ENCODE results near the gene MYO9B. TPM values are rescaled to one million over a fixed set of nuclear protein-coding genes. Genes with fewer than 3 reads are reported as not detected.

MYO9B gene
- total RNA-seq, 1 experiment from 2014 or later: 85.4 TPM

DNA sequence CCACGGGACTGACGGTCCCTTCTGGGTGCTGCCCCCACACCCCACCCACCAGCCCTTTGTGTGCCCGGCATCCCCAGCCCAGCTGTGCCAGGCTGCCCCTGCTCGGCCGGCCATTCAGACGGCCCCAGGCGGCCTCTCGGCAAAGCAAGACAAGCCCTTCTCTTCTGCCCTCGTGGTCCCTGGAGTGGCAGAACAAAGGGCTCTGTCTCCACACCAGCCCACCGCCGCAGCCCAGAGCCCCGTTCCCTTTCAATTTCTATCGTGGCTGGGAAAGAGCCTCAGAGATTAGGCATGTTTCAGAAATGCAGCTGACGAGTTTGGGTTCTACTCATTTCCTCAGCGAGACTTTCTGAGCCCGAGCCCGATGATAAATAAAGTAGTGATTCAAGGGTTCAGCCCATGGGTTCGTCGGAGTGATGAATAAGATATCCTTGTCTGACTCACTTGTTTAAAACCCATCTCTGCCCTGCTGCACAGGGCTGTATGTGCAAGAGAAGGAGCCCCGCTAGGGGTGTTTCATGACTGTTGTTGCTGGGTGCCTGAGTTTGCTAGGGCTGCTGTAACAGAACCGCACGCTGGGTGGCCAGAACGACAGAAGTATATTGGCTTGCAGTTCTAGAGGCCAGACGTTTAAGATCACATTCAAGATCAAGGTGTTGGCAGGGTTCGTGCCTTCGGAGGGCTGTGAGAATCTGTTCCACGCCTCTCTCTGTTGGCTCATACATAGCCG is 4.3 kb downstream of the MYO9B start:
- POLR2A ChIA-PET (ENCODE audit: low non-redundant PET): no interaction called here
- intact Hi-C loops (cut with micrococcal nuclease; ENCODE audit: unreplicated experiment): loop anchor here (5.0 kb wide), 2 partner anchors 57 to 453 kb away; partner anchors contain the start of gene MED26
- no peaks in the 10 kb centered on the region for H3K9me3 ChIP-seq (ENCODE audit: low read depth, low read length, poor library complexity, severe bottlenecking)
- no peak overlapping the region for H3K4me3 ChIP-seq (ENCODE audit: low read depth, low read length, poor library complexity, severe bottlenecking)
- no TSS peak for BruUV-seq (replicated peaks)
- H3K27me3 ChIP-seq (replicated peaks; ENCODE audit: insufficient read depth, low read depth, low read length, poor library complexity): no peaks in the 10 kb centered on the region
- H3K36me3 ChIP-seq (ENCODE audit: insufficient read depth, low read length, poor library complexity, severe bottlenecking): no peaks in the 10 kb centered on the region
- TF ChIP-seq EZH2 (IDR thresholded peaks at IDR 0.05; ENCODE audit: borderline replicate concordance, low read depth, low read length, poor library complexity, severe bottlenecking) (no peak), CTCF (conservative IDR thresholded peaks at IDR 0.05; ENCODE audit: low read depth, low read length) (no peak)
- H3K27ac ChIP-seq (ENCODE audit: low read depth, low read length, poor library complexity, severe bottlenecking): peak overlapping the region; percentile 21
- DNase-seq (ENCODE audit: low spot score): peak; percentile 59
- H3K4me1 ChIP-seq (ENCODE audit: insufficient read depth, low read length, poor library complexity, severe bottlenecking): peaks cover 4% of the 10 kb centered on the region
- CTCF ChIA-PET: no interaction called here

DNA sequence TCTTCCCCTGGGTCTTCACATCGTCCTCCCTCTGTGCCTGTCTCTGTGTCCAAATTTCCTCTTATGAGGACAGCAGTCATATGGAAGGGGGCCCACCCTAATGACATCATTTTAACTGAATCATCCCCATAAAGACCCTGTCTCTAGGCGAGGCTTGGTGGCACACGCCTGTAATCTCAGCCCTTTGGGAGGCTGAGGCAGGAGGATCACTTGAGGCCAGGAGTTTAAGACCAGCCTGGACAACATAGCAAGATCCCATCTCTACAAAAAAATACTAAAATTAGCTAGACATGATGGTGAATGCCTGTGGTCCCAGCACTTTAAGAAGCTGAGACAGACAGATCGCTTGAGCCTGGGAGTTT is 4.8 kb downstream of the MYO9B start:
- intact Hi-C loops (cut with micrococcal nuclease; ENCODE audit: unreplicated experiment): no loop called here
- CTCF ChIA-PET: interaction anchor here (0.7 kb wide), 1 partner anchor 71 kb away, joined by 3 read pairs; no protein-coding TSS in a partner anchor
- H3K4me3 ChIP-seq (ENCODE audit: low read depth, low read length, poor library complexity, severe bottlenecking): no peak overlapping the region

More for the DNA sequence above, 4.8 kb downstream of the MYO9B start:
- DNase-seq (ENCODE audit: low spot score): no peak
- no peaks in the 10 kb centered on the region for H3K36me3 ChIP-seq (ENCODE audit: insufficient read depth, low read length, poor library complexity, severe bottlenecking)
- no peaks in the 10 kb centered on the region for H3K27me3 ChIP-seq (replicated peaks; ENCODE audit: insufficient read depth, low read depth, low read length, poor library complexity)
- BruUV-seq (replicated peaks): no TSS peak
- H3K9me3 ChIP-seq (ENCODE audit: low read depth, low read length, poor library complexity, severe bottlenecking): no peaks in the 10 kb centered on the region
- H3K27ac ChIP-seq (ENCODE audit: low read depth, low read length, poor library complexity, severe bottlenecking): no peak overlapping the region
- POLR2A ChIA-PET (ENCODE audit: low non-redundant PET): no interaction called here
- no peak for TF ChIP-seq CTCF (conservative IDR thresholded peaks at IDR 0.05; ENCODE audit: low read depth, low read length)
- no peak for TF ChIP-seq EZH2 (IDR thresholded peaks at IDR 0.05; ENCODE audit: borderline replicate concordance, low read depth, low read length, poor library complexity, severe bottlenecking)
- peaks cover 4% of the 10 kb centered on the region for H3K4me1 ChIP-seq (ENCODE audit: insufficient read depth, low read length, poor library complexity, severe bottlenecking)

Data from A673 (cell line).